GM18526 (cell line): Measurements from ENCODE around the gene MLLT6.

ENCODE experiments used
- POLR2A ChIP-seq: IDR thresholded peaks from 3 replicates; pipeline ENCODE4 v1.6.1; 2011; ENCODE audit not compliant: insufficient read length; ENCODE audit errors: extremely low read depth

MLLT6 gene

DNA sequence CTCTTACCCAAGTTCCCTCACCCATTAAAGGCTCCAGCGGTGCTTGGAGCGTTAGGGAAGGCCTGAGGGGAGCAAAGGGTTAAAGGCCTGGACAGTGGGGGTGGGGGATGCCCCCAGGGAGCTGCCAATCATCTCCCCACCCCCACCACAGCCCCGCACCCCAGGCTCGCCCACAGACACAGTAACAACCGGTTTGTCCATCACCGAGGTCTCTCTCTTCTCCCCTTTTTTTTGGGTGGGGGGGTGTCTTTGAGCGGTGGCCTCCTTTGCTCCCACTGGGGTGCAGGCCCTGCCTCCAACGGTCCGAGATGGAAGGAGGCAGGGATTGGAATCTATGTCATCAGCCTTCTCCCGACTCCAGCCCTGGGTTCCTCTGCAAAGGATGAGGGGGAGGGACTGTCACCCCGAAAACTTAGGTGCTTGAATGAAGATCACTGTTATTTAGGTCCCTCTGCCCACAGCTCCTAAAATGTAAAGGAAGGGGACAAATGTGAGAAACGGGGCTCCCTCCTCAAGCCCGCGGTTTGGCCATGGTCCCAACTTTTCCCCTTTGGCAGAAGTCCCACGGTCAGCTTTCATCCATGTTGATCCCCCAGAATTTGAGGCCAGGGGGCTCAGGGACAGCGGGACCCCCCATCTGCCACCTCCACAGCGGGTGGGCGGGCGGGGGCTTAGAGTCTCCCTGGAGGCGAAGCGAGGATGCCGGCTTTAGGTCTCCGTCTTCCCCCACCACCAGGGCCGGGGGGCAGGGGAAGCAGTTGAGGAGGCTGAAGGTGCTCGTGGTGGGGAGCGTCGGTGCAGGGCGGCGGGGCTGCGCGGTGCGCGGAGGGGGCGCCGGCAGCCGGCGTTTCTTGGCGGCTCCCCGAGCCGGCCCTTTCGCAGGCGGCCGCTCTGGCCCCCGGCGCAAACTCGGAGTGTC lies 32.0 kb upstream of the MLLT6 start:
- TF ChIP-seq POLR2A: no peak

DNA sequence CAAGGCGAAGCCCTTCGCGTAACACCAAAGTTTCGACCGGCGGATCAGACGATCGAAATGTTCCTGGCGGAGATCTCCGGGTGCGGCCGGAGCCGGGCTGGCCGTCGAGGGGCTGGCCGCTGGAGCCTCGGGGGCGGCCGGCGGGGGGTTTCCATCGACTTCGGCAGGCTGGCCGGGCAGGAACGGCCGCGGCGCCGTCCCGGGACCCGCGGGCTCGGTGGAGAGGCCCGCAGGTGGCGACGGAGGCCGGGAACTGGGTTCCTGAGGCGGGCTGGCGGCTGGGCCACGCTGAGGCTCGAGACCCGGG lies 31.4 kb upstream of the MLLT6 start:
- no peak for TF ChIP-seq POLR2A

DNA sequence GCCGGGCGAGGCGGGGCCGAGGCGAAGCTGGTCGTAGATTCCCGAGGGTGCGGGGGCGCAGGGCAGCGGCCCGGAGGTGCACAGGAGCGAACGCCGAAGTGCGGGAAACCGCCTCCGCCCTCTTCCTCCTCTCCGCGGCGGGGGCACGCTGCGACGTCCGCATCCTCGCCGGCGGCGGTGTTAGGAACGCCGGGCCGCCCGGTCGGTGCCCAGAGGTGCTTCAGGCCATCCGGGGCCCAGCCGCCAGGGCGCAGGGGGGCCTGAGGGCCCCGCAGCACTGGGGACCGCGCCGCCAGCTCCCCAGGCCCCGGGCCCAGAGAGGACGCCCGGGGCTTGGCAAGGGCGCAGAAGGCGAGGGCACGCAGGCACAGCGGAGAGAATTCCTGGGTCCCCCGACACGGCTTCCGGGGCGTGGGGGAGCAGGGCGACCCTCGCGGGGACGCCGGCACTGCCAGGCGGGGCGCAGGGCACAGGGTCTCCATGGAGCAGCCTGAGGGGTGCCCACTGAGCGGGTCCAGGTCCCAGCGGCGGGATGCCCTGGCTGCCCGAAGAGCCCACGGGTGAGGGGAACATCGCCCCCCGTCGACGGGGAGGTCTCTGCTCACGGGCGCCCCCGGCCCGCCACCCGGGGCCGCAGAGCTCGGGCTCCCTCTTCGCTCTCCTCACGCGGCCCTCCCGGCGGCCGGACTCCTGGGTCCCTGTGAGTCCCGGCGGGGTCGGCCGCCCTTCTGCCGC lies 30.9 kb upstream of the MLLT6 start:
- no peak for TF ChIP-seq POLR2A

- TF ChIP-seq POLR2A: peak; percentile 42
These were observed 30.1 kb upstream of the MLLT6 start, which contains the start of gene EPOP for GRCh38 chr17:38674749-38675615. Gene EPOP (minus strand): TSS chr17:38674957. CDS start chr17:38674495, 462 bp downstream.

DNA sequence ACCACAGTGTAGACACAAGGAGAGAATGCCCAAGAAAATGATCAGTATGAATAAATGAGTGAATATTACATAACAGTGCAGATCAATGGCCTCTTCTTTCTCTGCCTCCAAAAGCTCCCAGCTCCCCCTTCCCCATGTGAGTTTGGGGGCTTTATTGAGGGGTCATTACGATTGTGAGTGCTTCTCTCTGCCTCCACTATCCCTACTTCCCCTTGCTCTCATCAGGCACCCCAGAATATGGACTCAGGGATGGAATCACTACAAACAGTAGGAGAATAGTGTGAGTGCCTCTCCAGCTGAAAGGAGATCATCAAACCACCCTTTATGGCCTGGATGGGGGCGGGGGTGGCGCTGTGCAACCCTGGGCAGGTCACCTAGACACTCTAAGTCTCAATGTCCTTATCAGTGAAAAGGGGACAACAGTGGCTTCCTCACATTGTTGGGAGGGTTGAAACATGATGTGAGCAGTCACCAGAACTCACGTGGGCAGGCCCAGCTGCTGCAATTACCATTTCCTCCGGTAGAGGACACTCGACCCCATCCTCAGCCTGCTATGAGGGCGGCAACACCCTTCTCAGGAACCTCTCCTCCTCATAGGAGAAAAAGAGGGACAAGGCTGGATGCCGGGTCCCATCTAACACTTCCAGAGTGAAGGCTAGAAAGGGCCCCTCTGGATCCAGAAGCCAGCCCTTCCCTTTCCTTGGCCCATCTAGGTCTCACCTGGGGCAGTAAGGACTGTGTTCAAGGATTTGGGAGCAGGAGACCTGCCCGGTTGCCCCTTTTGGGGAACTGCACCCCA lies 28.2 kb upstream of the MLLT6 start:
- TF ChIP-seq POLR2A: no peak

DNA sequence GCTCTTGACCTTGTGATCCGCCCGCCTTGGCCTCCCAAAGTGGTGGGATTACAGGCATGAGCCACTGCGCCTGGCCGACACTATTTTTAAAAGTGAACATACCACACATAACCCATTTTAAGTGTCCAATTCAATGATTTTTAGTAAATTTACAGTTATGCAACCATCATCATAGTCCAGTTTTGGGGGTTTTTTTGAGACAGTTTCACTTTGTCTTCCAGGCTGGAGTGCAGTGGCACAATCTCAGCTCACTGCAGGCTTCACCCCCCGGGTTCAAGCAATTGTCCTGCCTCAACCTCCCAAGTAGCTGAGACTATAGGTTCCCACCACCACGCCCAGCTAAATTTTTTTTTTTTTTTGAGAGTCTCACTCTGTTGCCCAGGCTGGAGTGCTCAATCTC lies 27.3 kb upstream of the MLLT6 start:
- no peak for TF ChIP-seq POLR2A

- TF ChIP-seq POLR2A: no peak
These were observed 24.0 kb upstream of the MLLT6 start for GRCh38 chr17:38681096-38681495.

- no peak for TF ChIP-seq POLR2A
These were observed 19.6 kb upstream of the MLLT6 start for GRCh38 chr17:38685491-38685890.

- no peak for TF ChIP-seq POLR2A
These were observed 17.8 kb upstream of the MLLT6 start for GRCh38 chr17:38687286-38687685.

DNA sequence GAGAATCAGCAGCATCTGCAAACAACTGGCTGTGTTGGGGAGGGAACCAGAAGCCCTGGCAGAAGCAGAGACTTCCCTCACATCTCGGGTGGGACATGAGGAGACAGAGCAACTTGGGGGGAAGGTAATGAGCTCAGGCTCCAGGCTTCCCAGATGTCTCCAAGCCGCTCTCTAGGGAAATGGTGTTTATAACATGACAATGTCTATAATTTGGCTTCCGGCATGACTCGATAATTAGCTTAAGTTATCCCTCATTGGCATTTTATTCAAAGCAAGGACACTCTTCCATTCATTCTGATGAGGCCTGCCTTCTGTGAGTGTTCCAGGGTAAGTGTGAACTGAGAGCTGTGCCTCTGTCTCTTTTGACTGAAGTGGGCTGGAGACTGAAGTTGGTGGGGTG lies 14.7 kb upstream of the MLLT6 start:
- no peak for TF ChIP-seq POLR2A

GRCh38 chr17:38691154-38691553 lies 13.9 kb upstream of the MLLT6 start:
- no peak for TF ChIP-seq POLR2A

GRCh38 chr17:38693700-38694329 lies 11.3 kb upstream of the MLLT6 start:
- no peak for TF ChIP-seq POLR2A

DNA sequence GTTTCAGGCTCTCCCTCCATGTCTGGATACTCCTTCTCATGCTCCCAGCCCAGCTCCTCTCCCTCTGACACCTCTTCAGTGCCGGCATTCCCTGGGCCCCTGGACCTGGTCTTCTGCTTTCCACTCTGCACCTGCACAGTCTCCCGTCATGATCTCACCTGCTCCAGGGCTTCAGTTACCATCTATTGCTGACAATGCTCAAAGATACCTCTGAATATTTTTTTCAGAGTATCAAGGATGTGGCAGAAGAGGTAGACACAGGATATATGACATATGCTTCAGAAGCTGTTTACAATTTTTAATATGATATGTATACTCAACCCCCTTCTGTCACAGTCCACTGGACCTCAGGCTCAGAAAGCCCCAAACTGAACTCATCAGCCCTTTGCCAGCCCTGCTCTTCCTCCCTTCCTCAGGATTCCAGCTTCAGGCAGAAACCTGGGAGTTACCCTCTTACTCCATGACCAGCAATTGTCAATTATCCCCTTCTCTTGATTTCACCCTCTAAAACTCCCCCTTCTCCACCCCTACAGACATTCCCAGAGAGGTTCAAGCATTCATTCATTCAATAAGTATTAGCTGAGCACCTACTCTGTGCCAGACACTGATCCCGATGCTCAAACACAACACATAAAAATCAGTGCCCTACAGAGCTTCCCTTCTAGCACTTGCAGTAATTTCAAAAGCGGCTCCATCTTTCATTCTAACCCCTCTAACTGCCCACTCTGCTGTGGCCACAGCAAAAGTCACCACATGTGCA lies 7.8 kb upstream of the MLLT6 start:
- no peak for TF ChIP-seq POLR2A
